GM19328 (cell line): ENCODE data around the gene FGB.
"Not testable (repeated sequence)": the region's sequence is repeated elsewhere in the genome, so short reads cannot be mapped to it uniquely, and the experiment has no call there.

Experiments used
- ATAC-seq: cut with Tn5 transposase; IDR thresholded peaks from one replicate; pipeline ENCODE4 v1.9.1; 2021; ENCODE audit warnings: mild to moderate bottlenecking, moderate library complexity; ENCODE audit not compliant: unreplicated experiment

Gene FGB

GRCh38 chr4:154594343-154594742 lies 31.5 kb downstream of the FGB start:
- not testable (repeated sequence) for ATAC-seq

GRCh38 chr4:154595807-154596206 lies 33.0 kb downstream of the FGB start:
- no peak for ATAC-seq

GRCh38 chr4:154597281-154597680 lies 34.5 kb downstream of the FGB start:
- not testable (repeated sequence) for ATAC-seq

- ATAC-seq, result no peak
Measured at GRCh38 chr4:154597798-154598774, 35.3 kb downstream of the FGB start.

- no peak for ATAC-seq
Measured at GRCh38 chr4:154602404-154603020, 39.7 kb downstream of the FGB start.

GRCh38 chr4:154603033-154603943 lies 40.5 kb downstream of the FGB start:
- no peak for ATAC-seq

GRCh38 chr4:154604696-154605200 lies 41.9 kb downstream of the FGB start:
- no peak for ATAC-seq

- no peak for ATAC-seq
Measured at GRCh38 chr4:154606728-154607723, 44.2 kb downstream of the FGB start.

- no peak for ATAC-seq
Measured at GRCh38 chr4:154608361-154609252, 45.8 kb downstream of the FGB start.

GRCh38 chr4:154609532-154609931 lies 46.7 kb downstream of the FGB start:
- no peak for ATAC-seq

GRCh38 chr4:154610582-154610981 lies 47.8 kb downstream of the FGB start:
- ATAC-seq, result no peak

GRCh38 chr4:154611833-154612232 lies 49.0 kb downstream of the FGB start:
- ATAC-seq, result no peak

- ATAC-seq, result no peak
Measured at GRCh38 chr4:154612472-154613414, 49.9 kb downstream of the FGB start, which contains the start of gene FGG. FGG (minus strand) TSS chr4:154612656; CDS start chr4:154612609, 47 bp downstream.

GRCh38 chr4:154614306-154614705 lies 51.5 kb downstream of the FGB start:
- no peak for ATAC-seq

- ATAC-seq, result no peak
Measured at GRCh38 chr4:154615211-154615610, 52.4 kb downstream of the FGB start.

- ATAC-seq, result no peak
Measured at GRCh38 chr4:154616287-154616686, 53.5 kb downstream of the FGB start.

GRCh38 chr4:154616731-154617130 lies 53.9 kb downstream of the FGB start:
- ATAC-seq, result peak; percentile 95
